ENCODE data around the gene ZSCAN30. TPM values are rescaled to one million over a fixed set of nuclear protein-coding genes. Genes with fewer than 3 reads are reported as not detected.

ZSCAN30 gene
- total RNA-seq, 3 donors from 2014 or later (not counting 1 experiment from before 2014, with no cell fraction given), result 15.4 to 21.0 (median 16.4) TPM

- Histone ChIP-seq H3K4me3 (ENCODE audit: low read length) (no peak overlapping the region), H3K4me1 (ENCODE audit: control insufficient read depth, insufficient read depth, low read length) (peaks cover 16% of the 10 kb centered on the region), H3K9me3 (ENCODE audit: control insufficient read depth, insufficient read depth, low read length) (no peaks in the 10 kb centered on the region), H3K27ac (ENCODE audit: low read length) (no peak overlapping the region), H3K27me3 (ENCODE audit: control insufficient read depth, insufficient read depth, low read length) (no peaks in the 10 kb centered on the region), H3K36me3 (ENCODE audit: control insufficient read depth, insufficient read depth, low read length) (no peaks in the 10 kb centered on the region)
- Mint-ChIP-seq H3K4me1 (peaks cover 13 to 24% of the 10 kb centered on the region in 2 donors), H3K27ac (no peak overlapping the region), H3K27me3 (ENCODE audit: low read depth in 2 of 2) (no peaks in the 10 kb centered on the region), H3K9me3 (peaks cover 2 to 4% of the 10 kb centered on the region in 2 donors), H3K4me3 (no peak overlapping the region), H3K36me3 (no peaks in the 10 kb centered on the region)
- no peak for DNase-seq
- intact Hi-C loops (cut with micrococcal nuclease), result no loop called here
- no peak for ATAC-seq
- TF ChIP-seq CTCF (IDR thresholded peaks at IDR 0.05), result no peak
- WGBS (ENCODE audit: insufficient coverage), result 90% methylated on average over 35 of the region's 35 CpGs
Observed at GRCh38 chr18:35271656-35272055, 18.4 kb downstream of the ZSCAN30 start.

GRCh38 chr18:35268821-35269220 is 21.2 kb downstream of the ZSCAN30 start:
- no peaks in the 10 kb centered on the region for H3K27me3 Mint-ChIP-seq (ENCODE audit: low read depth in 2 of 2)
- peaks cover 23 to 33% of the 10 kb centered on the region in 2 donors for H3K4me1 Mint-ChIP-seq
- H3K9me3 Mint-ChIP-seq, result peaks cover 2 to 4% of the 10 kb centered on the region in 2 donors
- Histone ChIP-seq H3K4me3 (ENCODE audit: low read length) (no peak overlapping the region), H3K27me3 (ENCODE audit: control insufficient read depth, insufficient read depth, low read length) (no peaks in the 10 kb centered on the region), H3K27ac (ENCODE audit: low read length) (no peak overlapping the region), H3K4me1 (ENCODE audit: control insufficient read depth, insufficient read depth, low read length) (peaks cover 18% of the 10 kb centered on the region), H3K36me3 (ENCODE audit: control insufficient read depth, insufficient read depth, low read length) (no peaks in the 10 kb centered on the region), H3K9me3 (ENCODE audit: control insufficient read depth, insufficient read depth, low read length) (no peaks in the 10 kb centered on the region)
- H3K36me3 Mint-ChIP-seq, result no peaks in the 10 kb centered on the region
- WGBS (ENCODE audit: insufficient coverage), result 19% methylated on average over 2 of the region's 2 CpGs
- peak overlapping the region; percentile 91 to 98 for H3K27ac Mint-ChIP-seq
- no peak for TF ChIP-seq CTCF (IDR thresholded peaks at IDR 0.05)
- DNase-seq (no peak), ATAC-seq (no peak)
- peak overlapping the region; percentile 97 for H3K4me3 Mint-ChIP-seq
- intact Hi-C loops (cut with micrococcal nuclease), result no loop called here

GRCh38 chr18:35267809-35268208 is 22.2 kb downstream of the ZSCAN30 start:
- peaks cover 2 to 4% of the 10 kb centered on the region in 2 donors for H3K9me3 Mint-ChIP-seq
- peak overlapping the region; percentile 91 to 98 for H3K27ac Mint-ChIP-seq
- H3K27me3 Mint-ChIP-seq (ENCODE audit: low read depth in 2 of 2), result no peaks in the 10 kb centered on the region
- intact Hi-C loops (cut with micrococcal nuclease), result loop anchor here (1.0 kb wide), 3 partner anchors 22 to 76 kb away; partner anchors contain the start of genes ZNF24 and ZSCAN30
- Histone ChIP-seq H3K4me3 (ENCODE audit: low read length) (peak overlapping the region; percentile 88), H3K36me3 (ENCODE audit: control insufficient read depth, insufficient read depth, low read length) (no peaks in the 10 kb centered on the region), H3K27ac (ENCODE audit: low read length) (peak overlapping the region; percentile 94), H3K4me1 (ENCODE audit: control insufficient read depth, insufficient read depth, low read length) (peaks cover 18% of the 10 kb centered on the region), H3K27me3 (ENCODE audit: control insufficient read depth, insufficient read depth, low read length) (no peaks in the 10 kb centered on the region), H3K9me3 (ENCODE audit: control insufficient read depth, insufficient read depth, low read length) (no peaks in the 10 kb centered on the region)
- TF ChIP-seq CTCF (IDR thresholded peaks at IDR 0.05), result no peak
- H3K36me3 Mint-ChIP-seq, result no peaks in the 10 kb centered on the region
- H3K4me3 Mint-ChIP-seq, result peak overlapping the region; percentile 97
- ATAC-seq (peak; percentile 7 to 28 (median 18)), DNase-seq (peak; percentile 29 to 45)
- WGBS (ENCODE audit: insufficient coverage), result 42% methylated on average over 30 of the region's 30 CpGs
- H3K4me1 Mint-ChIP-seq, result peaks cover 23 to 33% of the 10 kb centered on the region in 2 donors

GRCh38 chr18:35267161-35267651 is 22.8 kb downstream of the ZSCAN30 start:
- H3K4me1 Mint-ChIP-seq, result peaks cover 23 to 33% of the 10 kb centered on the region in 2 donors
- no peaks in the 10 kb centered on the region for H3K9me3 ChIP-seq (ENCODE audit: control insufficient read depth, insufficient read depth, low read length)
- no peaks in the 10 kb centered on the region for H3K27me3 ChIP-seq (ENCODE audit: control insufficient read depth, insufficient read depth, low read length)
- peaks cover 3% of the 10 kb centered on the region for H3K36me3 ChIP-seq (ENCODE audit: control insufficient read depth, insufficient read depth, low read length)
- intact Hi-C loops (cut with micrococcal nuclease), result loop anchor here (1.0 kb wide), 3 partner anchors 23 to 77 kb away; partner anchors contain the start of genes ZNF24 and ZSCAN30
- DNase-seq, result peak; percentile 61 to 82
- H3K36me3 Mint-ChIP-seq, result no peaks in the 10 kb centered on the region
- no peak for TF ChIP-seq CTCF (IDR thresholded peaks at IDR 0.05)
- peak overlapping the region; percentile 94 for H3K27ac ChIP-seq (ENCODE audit: low read length)
- H3K27me3 Mint-ChIP-seq (ENCODE audit: low read depth in 2 of 2), result no peaks in the 10 kb centered on the region
- peak overlapping the region; percentile 97 for H3K4me3 Mint-ChIP-seq
- peak; percentile 77 to 85 (median 84) for ATAC-seq
- peak overlapping the region; percentile 88 for H3K4me3 ChIP-seq (ENCODE audit: low read length)
- 1% methylated on average over 47 of the region's 48 CpGs for WGBS (ENCODE audit: insufficient coverage)
- H3K4me1 ChIP-seq (ENCODE audit: control insufficient read depth, insufficient read depth, low read length), result peaks cover 18% of the 10 kb centered on the region
- peaks cover 2 to 4% of the 10 kb centered on the region in 2 donors for H3K9me3 Mint-ChIP-seq
- peak overlapping the region; percentile 91 to 98 for H3K27ac Mint-ChIP-seq
